GM10248 (cell line): ENCODE measurements around the gene MAPKAPK5.

Experiments
- CTCF ChIA-PET: fragments of 300-600 bp; sonication (Branson Sonifier 250); formaldehyde crosslinking; extraction: SDS; loops from one replicate; lab custom pipeline; 2021; ENCODE audit warnings: antibody characterized with exemption; lab: Yijun Ruan, JAX
- POLR2A ChIA-PET: fragments of 350-650 bp; sonication (Branson Sonifier 250); formaldehyde crosslinking; extraction: SDS; loops from one replicate; lab custom pipeline; 2020; ENCODE audit warnings: antibody characterized with exemption; lab: Yijun Ruan, JAX
- DNase-seq: peaks from one replicate; pipeline ENCODE4 v3.0.0; 2012; ENCODE audit errors: extremely low spot score
- TF ChIP-seq, protein P1 (sequence below): IDR thresholded peaks from 2 replicates; pipeline ENCODE4 v1.5.1; 2012; ENCODE audit warnings: mild to moderate bottlenecking, low read depth; ENCODE audit errors: extremely low read depth, missing control alignments, control extremely low read depth

MAPKAPK5 gene

GRCh38 chr12:111841236-111841749 is 735 bp upstream of the MAPKAPK5 start:
- POLR2A ChIA-PET = no interaction called here
- CTCF ChIA-PET = interaction anchor here (1.1 to 1.8 kb wide), 3 partner anchors 15 to 28 kb away, joined by 4 to 6 read pairs (median 6); no protein-coding TSS in a partner anchor
- TF ChIP-seq, protein P1, sequence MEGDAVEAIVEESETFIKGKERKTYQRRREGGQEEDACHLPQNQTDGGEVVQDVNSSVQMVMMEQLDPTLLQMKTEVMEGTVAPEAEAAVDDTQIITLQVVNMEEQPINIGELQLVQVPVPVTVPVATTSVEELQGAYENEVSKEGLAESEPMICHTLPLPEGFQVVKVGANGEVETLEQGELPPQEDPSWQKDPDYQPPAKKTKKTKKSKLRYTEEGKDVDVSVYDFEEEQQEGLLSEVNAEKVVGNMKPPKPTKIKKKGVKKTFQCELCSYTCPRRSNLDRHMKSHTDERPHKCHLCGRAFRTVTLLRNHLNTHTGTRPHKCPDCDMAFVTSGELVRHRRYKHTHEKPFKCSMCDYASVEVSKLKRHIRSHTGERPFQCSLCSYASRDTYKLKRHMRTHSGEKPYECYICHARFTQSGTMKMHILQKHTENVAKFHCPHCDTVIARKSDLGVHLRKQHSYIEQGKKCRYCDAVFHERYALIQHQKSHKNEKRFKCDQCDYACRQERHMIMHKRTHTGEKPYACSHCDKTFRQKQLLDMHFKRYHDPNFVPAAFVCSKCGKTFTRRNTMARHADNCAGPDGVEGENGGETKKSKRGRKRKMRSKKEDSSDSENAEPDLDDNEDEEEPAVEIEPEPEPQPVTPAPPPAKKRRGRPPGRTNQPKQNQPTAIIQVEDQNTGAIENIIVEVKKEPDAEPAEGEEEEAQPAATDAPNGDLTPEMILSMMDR = no peak
- peak; percentile 37 for DNase-seq

DNA sequence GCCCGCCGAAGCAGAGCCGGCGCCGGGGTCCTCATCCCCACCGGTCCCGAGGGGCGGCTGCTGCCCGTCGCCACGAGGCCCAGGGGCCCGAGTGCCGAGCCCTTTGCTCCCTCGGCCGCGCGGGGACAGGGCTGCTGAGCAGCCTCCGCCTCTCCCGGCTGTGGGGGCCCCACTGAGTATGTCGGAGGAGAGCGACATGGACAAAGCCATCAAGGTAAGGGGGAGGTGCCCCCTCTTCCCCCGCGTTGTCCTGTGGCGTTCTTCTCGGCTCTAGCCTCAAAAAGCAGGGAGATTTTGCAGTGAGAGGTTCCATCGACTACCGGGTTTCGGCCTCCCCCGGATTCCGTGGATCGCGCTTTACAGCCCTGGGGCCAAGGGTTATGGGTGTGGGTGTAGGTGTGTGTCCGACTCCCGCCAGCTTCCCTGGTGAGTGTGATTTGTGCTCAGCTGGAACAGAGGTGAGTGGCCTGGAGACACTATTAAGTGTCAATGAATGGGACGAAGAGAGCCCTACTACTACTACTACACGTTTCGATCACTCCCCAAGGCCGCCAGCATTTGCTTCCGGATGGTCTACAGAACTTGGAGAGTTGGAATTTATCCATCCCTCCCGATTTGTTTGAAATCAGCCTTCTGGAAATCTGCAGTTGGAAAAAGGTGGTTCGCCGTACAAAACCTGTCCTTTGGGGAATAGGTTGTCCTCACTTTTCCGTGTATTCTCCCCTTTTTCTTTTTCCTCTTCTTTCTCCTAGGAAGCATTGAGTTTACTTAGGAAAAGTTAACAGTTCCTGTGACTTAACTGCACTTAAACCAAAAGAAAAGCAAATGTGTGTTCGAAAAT is 748 bp downstream of the MAPKAPK5 start:
- CTCF ChIA-PET = interaction anchor here (1.8 kb wide), 1 partner anchor 28 kb away, joined by 6 read pairs; no protein-coding TSS in a partner anchor
- no peak for DNase-seq
- POLR2A ChIA-PET = no interaction called here
- TF ChIP-seq, protein P1 = no peak

GRCh38 chr12:111846016-111846415 is 4.0 kb downstream of the MAPKAPK5 start:
- TF ChIP-seq, protein P1 = no peak
- ChIA-PET POLR2A (interaction anchor here (0.6 kb wide), 1 partner anchor 556 kb away, joined by 7 read pairs; no protein-coding TSS in a partner anchor), CTCF (interaction anchor here (1.4 kb wide), 1 partner anchor 51 kb away, joined by 3 read pairs; no protein-coding TSS in a partner anchor)
- DNase-seq = no peak

- POLR2A ChIA-PET = interaction anchor here (0.6 kb wide), 1 partner anchor 43 kb away, joined by 9 read pairs; no protein-coding TSS in a partner anchor
- TF ChIP-seq, protein P1 = no peak
These were observed 8.5 kb downstream of the MAPKAPK5 start for GRCh38 chr12:111850526-111850925.

DNA sequence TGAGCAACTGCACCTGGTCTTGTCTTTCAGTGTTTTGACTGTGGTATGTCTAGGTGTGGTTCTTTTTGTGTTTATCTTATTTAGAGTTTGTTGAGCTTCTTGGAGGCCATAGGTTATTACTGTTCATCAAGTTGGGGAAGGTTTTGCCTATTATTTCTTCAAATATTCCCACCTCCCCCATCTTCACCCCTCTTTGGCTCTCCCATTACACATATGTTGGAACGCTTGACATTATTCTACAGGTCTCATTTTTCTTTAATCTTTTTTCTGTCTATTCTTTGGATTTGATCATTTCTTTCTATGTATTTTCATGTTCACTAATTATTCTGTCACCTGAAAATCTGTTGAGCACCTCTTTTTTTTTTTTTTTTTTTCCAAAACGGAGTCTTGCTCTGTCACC is 16.2 kb downstream of the MAPKAPK5 start:
- ChIA-PET POLR2A (no interaction called here), CTCF (no interaction called here)
- no peak for DNase-seq
- TF ChIP-seq, protein P1 = no peak

More at GRCh38 chr12:111850526-111850925, 8.5 kb downstream of the MAPKAPK5 start:
- CTCF ChIA-PET = interaction anchor here (2.2 kb wide), 1 partner anchor 11 kb away, joined by 8 read pairs; no protein-coding TSS in a partner anchor
- no peak for DNase-seq

DNA sequence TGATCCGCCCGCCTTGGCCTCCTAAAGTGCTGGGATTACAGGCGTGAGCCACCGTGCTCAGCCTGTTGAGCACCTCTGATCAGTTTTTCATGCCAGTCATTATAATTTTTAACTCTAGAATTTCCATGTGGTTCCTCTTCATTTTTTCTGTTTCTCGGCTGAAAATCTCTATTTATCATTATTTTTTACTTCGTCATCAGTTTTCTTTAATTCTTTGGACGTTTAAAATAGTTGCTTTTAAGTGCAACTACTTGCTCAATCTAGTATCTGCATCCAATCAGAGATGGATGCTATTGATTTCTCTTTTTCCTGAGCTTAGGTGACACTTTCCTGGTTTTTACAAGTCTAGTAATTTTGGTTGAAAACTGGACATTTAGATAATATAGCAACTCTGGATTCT is 16.8 kb downstream of the MAPKAPK5 start:
- ChIA-PET POLR2A (no interaction called here), CTCF (no interaction called here)
- TF ChIP-seq, protein P1 = no peak
- DNase-seq = no peak
